ENCODE results near the gene BGN. TPM values are rescaled to one million over a fixed set of nuclear protein-coding genes. Genes with fewer than 3 reads are reported as not detected.

BGN gene
- total and polyA plus RNA-seq, 10 of the 15 experiments (the other 5 are each of a cell fraction or from before 2014, with no cell fraction given), result 0.06 to 0.18 (median 0.12) TPM; not detected in 7

GRCh38 chrX:153493085-153493484, 1.7 kb upstream of the BGN start (continued):
- TF ChIP-seq CUX1 (IDR thresholded peaks at IDR 0.05; ENCODE audit: insufficient replicate concordance, low read depth, low read length) (no peak), GABPA (IDR thresholded peaks at IDR 0.05; ENCODE audit: low read depth) (no peak), CHD2 (IDR thresholded peaks at IDR 0.05; ENCODE audit: borderline replicate concordance, low read depth, low read length) (no peak), ZNF207 (IDR thresholded peaks at IDR 0.05; ENCODE audit: borderline replicate concordance) (no peak), BCL3 (IDR thresholded peaks at IDR 0.05; ENCODE audit: borderline replicate concordance, insufficient read depth, low read depth, low read length, poor library complexity, severe bottlenecking) (no peak)

- Histone ChIP-seq H4K20me1 (ENCODE audit: control insufficient read depth, insufficient read depth) (no peaks in the 10 kb centered on the region), H3K9ac (ENCODE audit: control insufficient read depth, insufficient read depth, low read length) (no peak overlapping the region), H3K4me1 (ENCODE audit: control insufficient read depth, insufficient read depth, low read length) (no peaks in the 10 kb centered on the region), H3K79me2 (ENCODE audit: control insufficient read depth, insufficient read depth, low read length) (no peaks in the 10 kb centered on the region), H3K9me3 (replicated peaks; ENCODE audit: control insufficient read depth, insufficient read depth, low read length) (no peaks in the 10 kb centered on the region; the same call in 2 of the 3 replicates), H3K27ac (ENCODE audit: control insufficient read depth, insufficient read depth) (no peak overlapping the region), H2AFZ (ENCODE audit: control insufficient read depth, low read depth, low read length) (no peak overlapping the region), H3K36me3 (ENCODE audit: control insufficient read depth in 2 of 2, insufficient read depth in 2 of 2, low read length in 1 of 2) (no peaks in the 10 kb centered on the region), H3K4me3 (no peak overlapping the region), H3K4me2 (ENCODE audit: control insufficient read depth, insufficient read depth) (no peak overlapping the region), H3K27me3 (replicated peaks in 1 of 2; ENCODE audit: control insufficient read depth in 2 of 2, insufficient read depth in 2 of 2, low read length in 1 of 2) (no peaks in the 10 kb centered on the region)
- intact Hi-C loops (cut with micrococcal nuclease; ENCODE audit: unreplicated experiment), result no loop called here
- no peak for ATAC-seq
- CTCF ChIA-PET, result no interaction called here
- POLR2A ChIA-PET, result no interaction called here
- in situ Hi-C loops (cut with MboI), result no loop called here
- BruUV-seq (replicated peaks), result no TSS peak
- TF ChIP-seq REST (IDR thresholded peaks at IDR 0.05; ENCODE audit: low read depth, low read length), result no peak
- no peak for TF ChIP-seq ZNF207 (IDR thresholded peaks at IDR 0.05; ENCODE audit: borderline replicate concordance)
- no peak for TF ChIP-seq CBX5 (IDR thresholded peaks at IDR 0.05; ENCODE audit: low read depth)
- TF ChIP-seq TARDBP (IDR thresholded peaks at IDR 0.05; ENCODE audit: borderline replicate concordance), result no peak
- SMC1A ChIA-PET (ENCODE audit: uncharacterized antibody, unreplicated experiment), result no interaction called here
- DNase-seq (ENCODE audit: low read depth, low spot score), result no peak
- RAD21 ChIA-PET (ENCODE audit: unreplicated experiment), result no interaction called here
- WGBS (ENCODE audit: insufficient coverage, insufficient replicate concordance, low lambda C conversion rate, missing lambda C conversion rate), result 46% methylated on average over 12 of the region's 12 CpGs
- FAIRE-seq, result no peak
Measured at GRCh38 chrX:153494061-153494460, 719 bp upstream of the BGN start.

All from GM12878 (cell line).